H1 (cell line): ENCODE results near the gene PLEKHA1. TPM values are rescaled to one million over a fixed set of nuclear protein-coding genes. Genes with fewer than 3 reads are reported as not detected.

Experiments
- CTCF ChIA-PET: fragments of 300-600 bp; sonication (Branson Sonifier 250); formaldehyde crosslinking; loops from one replicate; lab custom pipeline; 2021; ENCODE audit not compliant: partially characterized antibody; lab: Charles Lee
- POLR2A ChIA-PET: fragments of 300-600 bp; sonication (Branson Sonifier 250); formaldehyde crosslinking; loops from one replicate; lab custom pipeline; 2021; ENCODE audit warnings: inconsistent platforms; ENCODE audit not compliant: partially characterized antibody; lab: Charles Lee
- DNase-seq, 2 experiments: peaks; one replicate each; pipeline versions ENCODE4 v3.0.0 to v3.0.0-alpha.2; 2010 to 2022; ENCODE audit warnings: low spot score in 2 of 2, low read depth in 1 of 2, mixed read lengths in 1 of 2
- FAIRE-seq: peaks from 2 replicates; lab custom pipeline; 2011; peaks lifted over from hg19 to GRCh38; lab: Jason Lieb, UNC
- H2AFZ ChIP-seq: 2 replicates; pipeline ENCODE4 v1.8.1; 2012; ENCODE audit warnings: low read length, inconsistent platforms
- H2AK5ac ChIP-seq: 2 replicates; pipeline ENCODE4 v1.6.1; 2013; ENCODE audit warnings: low read depth, low read length
- H2BK120ac ChIP-seq: replicated peaks from 2 replicates; pipeline ENCODE3; 2013; ENCODE audit warnings: low read depth, low read length, inconsistent platforms
- H2BK12ac ChIP-seq: 2 replicates; pipeline ENCODE4 v1.6.1; 2013; ENCODE audit warnings: low read depth, low read length
- H2BK15ac ChIP-seq: 2 replicates; pipeline ENCODE4 v1.6.1; 2013; ENCODE audit warnings: low read length
- H2BK20ac ChIP-seq: 2 replicates; pipeline ENCODE4 v1.6.1; 2013; ENCODE audit warnings: low read length
- H2BK5ac ChIP-seq: 2 replicates; pipeline ENCODE4 v1.6.1; 2013; ENCODE audit warnings: low read depth, low read length
- H3K14ac ChIP-seq: 2 replicates; pipeline ENCODE4 v1.6.1; 2013; ENCODE audit warnings: inconsistent platforms; ENCODE audit not compliant: insufficient read length
- H3K18ac ChIP-seq: 2 replicates; pipeline ENCODE4 v1.6.1; 2013; ENCODE audit warnings: low read length; ENCODE audit errors: extremely low read depth
- H3K23ac ChIP-seq: 2 replicates; pipeline ENCODE4 v1.6.1; 2013; ENCODE audit warnings: inconsistent platforms; ENCODE audit not compliant: insufficient read length
- H3K23me2 ChIP-seq: 2 replicates; pipeline ENCODE4 v1.6.1; 2013; ENCODE audit warnings: low read depth, low read length
- H3K27ac ChIP-seq: 2 replicates; pipeline ENCODE4 v1.6.1; 2011; ENCODE audit warnings: low read depth, low read length, inconsistent platforms
- H3K27me3 ChIP-seq, 4 experiments: replicated peaks in 1 of 4; 1 replicate in 1 of 4; 2 replicates in 3 of 4; pipeline versions ENCODE4 v1.6.1 to v1.8.1; 2011 to 2013; ENCODE audit warnings: low read length in 3 of 4, mild to moderate bottlenecking in 3 of 4, inconsistent platforms in 2 of 4, mixed read lengths in 2 of 4, moderate library complexity in 1 of 4; ENCODE audit not compliant: control insufficient read depth in 3 of 4, insufficient read depth in 3 of 4; ENCODE audit errors: extremely low read depth in 1 of 4
- H3K36me3 ChIP-seq, 4 experiments: 2 replicates each; pipeline versions ENCODE4 v1.6.1 to v1.8.1; 2011 to 2013; ENCODE audit warnings: mild to moderate bottlenecking in 4 of 4, low read length in 3 of 4, moderate library complexity in 2 of 4, control low read depth in 1 of 4, inconsistent platforms in 1 of 4; ENCODE audit not compliant: insufficient read depth in 4 of 4, control insufficient read depth in 2 of 4
- H3K4ac ChIP-seq: replicated peaks from 2 replicates; pipeline ENCODE3; 2013; ENCODE audit warnings: low read length, low read depth, mixed read lengths, inconsistent platforms; ENCODE audit not compliant: insufficient read length
- H3K4me1 ChIP-seq, 4 experiments: replicated peaks in 1 of 4; 1 replicate in 1 of 4; 2 replicates in 3 of 4; pipeline versions ENCODE4 v1.6.1 to v1.8.1; 2011 to 2013; ENCODE audit warnings: low read length in 3 of 4, inconsistent platforms in 2 of 4, mixed read lengths in 1 of 4; ENCODE audit not compliant: insufficient read depth in 4 of 4, control insufficient read depth in 3 of 4
- H3K4me2 ChIP-seq, 2 experiments: 2 replicates each; pipeline versions ENCODE4 v1.6.1 to v1.8.1; 2011 to 2013; ENCODE audit warnings: low read depth in 2 of 2, low read length in 2 of 2, control low read depth in 1 of 2, inconsistent platforms in 1 of 2, mild to moderate bottlenecking in 1 of 2; ENCODE audit not compliant: insufficient read depth in 1 of 2
- H3K4me3 ChIP-seq, 4 experiments: fragments of 200-600, 300-600 bp in 1 of 4; sonication (generic), shearing (Covaris generic), sonication (Bioruptor Twin) in 1 of 4; 2 replicates each; pipeline versions ENCODE4 v1.5.1 to v1.8.1; 2011 to 2016; ENCODE audit warnings: low read length in 4 of 4, low read depth in 3 of 4, control low read depth in 2 of 4, inconsistent platforms in 2 of 4, mild to moderate bottlenecking in 2 of 4, mixed read lengths in 1 of 4, moderate library complexity in 1 of 4; ENCODE audit not compliant: insufficient read depth in 2 of 4; ENCODE audit errors: extremely low read depth in 1 of 4
- H3K56ac ChIP-seq: replicated peaks from 2 replicates; pipeline ENCODE3; 2013; ENCODE audit warnings: low read depth, mild to moderate bottlenecking, mixed read lengths, low read length, inconsistent platforms; ENCODE audit not compliant: insufficient read length
- H3K79me1 ChIP-seq: 2 replicates; pipeline ENCODE4 v1.6.1; 2013; ENCODE audit warnings: low read depth, low read length, control low read depth
- H3K79me2 ChIP-seq, 2 experiments: 2 replicates each; pipeline versions ENCODE4 v1.6.1 to v1.8.1; 2012 to 2013; ENCODE audit warnings: low read length in 2 of 2, mild to moderate bottlenecking in 2 of 2, inconsistent platforms in 1 of 2; ENCODE audit not compliant: insufficient read depth in 2 of 2, control insufficient read depth in 1 of 2
- H3K9ac ChIP-seq, 4 experiments: replicated peaks in 1 of 4; 1 replicate in 1 of 4; 2 replicates in 3 of 4; pipeline versions ENCODE4 v1.6.1 to v1.8.1; 2011 to 2013; ENCODE audit warnings: low read depth in 3 of 4, low read length in 3 of 4, control low read depth in 2 of 4, mild to moderate bottlenecking in 2 of 4, moderate library complexity in 2 of 4, inconsistent platforms in 1 of 4; ENCODE audit errors: extremely low read depth in 1 of 4
- H3K9me3 ChIP-seq, 2 experiments: 2 replicates each; pipeline versions ENCODE4 v1.6.1 to v1.8.1; 2012 to 2013; ENCODE audit warnings: mild to moderate bottlenecking in 2 of 2, moderate library complexity in 2 of 2, control low read depth in 1 of 2, inconsistent platforms in 1 of 2, low read depth in 1 of 2, low read length in 1 of 2, mixed read lengths in 1 of 2; ENCODE audit not compliant: insufficient read depth in 2 of 2
- H4K20me1 ChIP-seq, 2 experiments: replicated peaks in 1 of 2; 2 replicates each; pipeline versions ENCODE3 to v1.8.1; 2011 to 2013; ENCODE audit warnings: inconsistent platforms in 2 of 2, low read length in 2 of 2, mild to moderate bottlenecking in 1 of 2; ENCODE audit not compliant: insufficient read depth in 2 of 2, control insufficient read depth in 1 of 2
- H4K5ac ChIP-seq: 2 replicates; pipeline ENCODE4 v1.6.1; 2013; ENCODE audit warnings: low read length, low read depth, mixed read lengths, inconsistent platforms; ENCODE audit not compliant: insufficient read length
- H4K8ac ChIP-seq: 2 replicates; pipeline ENCODE4 v1.8.0; 2013; ENCODE audit warnings: mild to moderate bottlenecking, moderate library complexity, low read length, inconsistent platforms; ENCODE audit not compliant: insufficient read depth; ENCODE audit errors: extremely low read depth
- H4K91ac ChIP-seq: replicated peaks from 2 replicates; pipeline ENCODE3; 2013; ENCODE audit warnings: low read length, mixed read lengths, inconsistent platforms; ENCODE audit not compliant: insufficient read length
- CBX5 ChIP-seq: fragments of 300-800, 300-1000 bp; sonication (generic); IDR thresholded peaks from 2 replicates; pipeline ENCODE4 v1.7.1; 2016; ENCODE audit warnings: antibody characterized with exemption, low read length, low read depth
- CBX8 ChIP-seq: fragments of 300-800, 300-1000 bp; sonication (generic); IDR thresholded peaks from 2 replicates; pipeline ENCODE4 v1.7.1; 2016; ENCODE audit warnings: low read depth, low read length, borderline replicate concordance
- EP300 ChIP-seq, 2 experiments: IDR thresholded peaks; 1 replicate in 1 of 2; 2 replicates in 1 of 2; pipeline ENCODE4 v1.6.1; 2011 to 2012; ENCODE audit warnings: low read depth in 2 of 2, low read length in 2 of 2, mild to moderate bottlenecking in 2 of 2, borderline replicate concordance in 1 of 2, inconsistent platforms in 1 of 2, moderate library complexity in 1 of 2
- KDM1A ChIP-seq: fragments of 200-600, 300-600 bp; sonication (generic); IDR thresholded peaks from 2 replicates; pipeline ENCODE4 v1.7.1; 2016; ENCODE audit warnings: mild to moderate bottlenecking, low read length, borderline replicate concordance
- WGBS, 2 experiments: shearing (Covaris generic) in 1 of 2; methylation state at CpG; one replicate each; pipeline versions ENCODE4 v1.1.6 to v1.1.7; 2013 to 2015; ENCODE audit warnings: low lambda C conversion rate in 2 of 2, mixed read lengths in 2 of 2, inconsistent platforms in 1 of 2, low coverage in 1 of 2, missing lambda C conversion rate in 1 of 2; ENCODE audit not compliant: insufficient replicate concordance in 2 of 2, insufficient coverage in 1 of 2, insufficient read length in 1 of 2; ENCODE audit errors: extremely low coverage in 1 of 2, missing lambda C conversion rate in 1 of 2; 5-methylcytosine and 5-hydroxymethylcytosine counted together
- polyA plus RNA-seq, 7 experiments: library from polyadenylated mRNA; depleted of rRNA in 3 of 7; stranded (reverse) in 5 of 7; unstranded in 2 of 7; fragments of >200 nt in 5 of 7; fragments of 200-250 nt in 2 of 7; gene quantifications; 1 replicate in 5 of 7; 2 replicates in 1 of 7; 4 replicates in 1 of 7; pipeline versions ENCODE4 v1.2.1 to v1.2.3, GENCODE V29; 2011 to 2013; ENCODE audit warnings: missing spikeins in 2 of 7, mixed read lengths in 2 of 7
- total RNA-seq: library from RNA; stranded (reverse); fragmentation: NEBNext Ultra II Directional; extraction: Animal tissue kit (Norgen Biotek cat#: 25700); gene quantifications from 2 replicates; pipeline ENCODE4 v1.2.1, GENCODE V29; 2021

Gene PLEKHA1
- total and polyA plus RNA-seq, 2 of the 8 experiments (the other 6 are each of a cell fraction or from before 2014, with no cell fraction given), result 15.6 to 39.7 TPM

- H3K23me2 ChIP-seq, result no peaks in the 10 kb centered on the region
- no peak overlapping the region for H3K4me3 ChIP-seq
- TF ChIP-seq KDM1A, result no peak
- TF ChIP-seq EP300 (IDR thresholded peaks at IDR 0.05; ENCODE audit: borderline replicate concordance in 1 of 2, low read depth in 2 of 2, low read length in 2 of 2), result no peak
- TF ChIP-seq CBX5, result no peak
- no peak for TF ChIP-seq CBX8
- TF ChIP-seq, all 59 proteins: peak for 0
- H4K5ac ChIP-seq, result no peak overlapping the region
- H2BK12ac ChIP-seq, result no peak overlapping the region
- no peaks in the 10 kb centered on the region; the same call in 1 of the 2 replicates for H3K79me1 ChIP-seq
- no peak overlapping the region for H2BK15ac ChIP-seq
- H3K9ac ChIP-seq, result no peak overlapping the region
- DNase-seq, result no peak
- 87% methylated on average over 2 of the region's 2 CpGs; no CpG with 5 or more reads in 1 of the 2 experiments for WGBS, 2 experiments
- no peak overlapping the region for H2BK120ac ChIP-seq
- H4K8ac ChIP-seq, result no peak overlapping the region
- no peak overlapping the region for H2AFZ ChIP-seq
- no peak overlapping the region for H3K14ac ChIP-seq
- no peak for FAIRE-seq
- no peak overlapping the region for H2BK5ac ChIP-seq
- ChIA-PET POLR2A (no interaction called here), CTCF (interaction anchor here (1.0 kb wide), 1 partner anchor 311 kb away, joined by 4 read pairs; no protein-coding TSS in a partner anchor)
- no peak overlapping the region for H2BK20ac ChIP-seq
- H4K91ac ChIP-seq, result no peak overlapping the region
- no peaks in the 10 kb centered on the region for H3K9me3 ChIP-seq
- H2AK5ac ChIP-seq, result no peak overlapping the region
- 0 out of 7 replicates have a peak, but pooled peaks cover 0 to 3% (median 0%) of the 10 kb centered on the region in 4 experiments for H3K4me1 ChIP-seq
- H3K79me2 ChIP-seq, result no peaks in the 10 kb centered on the region
- H3K4me2 ChIP-seq, result no peak overlapping the region
- H4K20me1 ChIP-seq, result no peaks in the 10 kb centered on the region
- no peaks in the 10 kb centered on the region for H3K27me3 ChIP-seq
- H3K56ac ChIP-seq, result no peak overlapping the region
- H3K18ac ChIP-seq, result no peak overlapping the region
- H3K36me3 ChIP-seq, result peaks cover 0 to 41% (median 4%) of the 10 kb centered on the region in 4 experiments; a peak in 5 of 8 replicates
- H3K27ac ChIP-seq, result no peak overlapping the region
- no peak overlapping the region for H3K23ac ChIP-seq
- H3K4ac ChIP-seq, result no peak overlapping the region
Observed at GRCh38 chr10:122417667-122418066, 43.2 kb downstream of the PLEKHA1 start.
